ENCODE measurements around the gene ALG11.
"Not testable (repeated sequence)": the region's sequence is repeated elsewhere in the genome, so short reads cannot be mapped to it uniquely, and the experiment has no call there.

ALG11 gene

DNA sequence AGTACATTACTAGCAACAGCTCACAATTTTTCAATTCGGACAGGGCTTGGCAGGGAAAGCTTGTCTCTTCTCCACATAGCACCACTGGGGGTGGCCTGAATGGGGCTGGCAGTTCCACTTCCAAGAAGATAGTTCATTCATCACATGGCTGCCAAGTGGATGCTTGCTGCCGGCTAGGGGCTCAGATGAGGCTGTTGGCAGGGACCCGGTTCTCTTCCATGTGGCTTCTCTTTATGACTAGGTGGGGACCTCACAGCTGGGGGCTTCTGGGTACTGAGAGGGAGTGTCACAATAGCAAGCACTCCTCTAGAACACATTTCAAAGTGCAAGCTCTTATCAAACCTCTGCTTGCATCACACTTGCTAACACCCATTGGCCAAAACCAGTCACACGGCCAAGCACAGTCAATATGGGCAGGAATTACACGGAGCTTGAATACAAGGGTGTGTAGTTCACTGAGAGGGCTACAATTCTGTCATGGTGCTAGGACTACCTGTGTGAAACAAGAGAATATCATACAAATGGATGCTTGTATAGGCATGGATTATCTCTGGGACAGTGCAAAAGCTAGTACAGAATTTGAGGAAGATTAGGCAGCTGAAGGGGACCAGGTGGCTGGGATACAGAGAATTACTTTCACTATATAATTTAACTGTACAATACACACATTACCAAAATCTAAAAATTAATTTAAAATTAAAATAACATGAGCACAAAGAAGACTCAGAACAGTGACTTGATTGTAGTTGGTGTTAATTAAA lies 33.2 kb upstream of the ALG11 start:
- Histone ChIP-seq H3K36me3 (ENCODE audit: control insufficient read depth in 5 of 5, insufficient read depth in 5 of 5, low read length in 5 of 5) (peaks cover 0 to 4% (median 0%) of the 10 kb centered on the region in 5 donors), H3K27ac (ENCODE audit: low read depth, low read length) (no peak overlapping the region), H3K9me3 (ENCODE audit: control insufficient read depth in 5 of 5, low read length in 5 of 5) (no peaks in the 10 kb centered on the region)

DNA sequence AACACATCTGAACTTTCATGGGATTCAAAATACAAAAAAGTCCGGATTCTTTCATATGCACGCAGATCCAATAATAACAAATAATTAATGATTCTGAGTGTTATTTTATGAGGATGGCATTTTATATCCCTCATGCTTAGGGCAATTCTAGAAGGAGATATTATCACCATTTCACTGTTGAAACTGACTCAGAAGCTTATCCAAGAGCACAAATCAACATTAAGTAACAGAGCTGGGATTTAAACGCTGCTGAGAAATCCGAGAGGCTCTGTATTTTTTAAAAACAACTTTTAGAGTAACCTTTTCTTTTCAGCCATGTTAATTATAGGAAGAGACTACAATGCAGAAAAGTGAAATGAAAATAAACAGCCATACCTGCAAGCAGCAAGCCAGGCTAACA lies 31.3 kb upstream of the ALG11 start:
- Histone ChIP-seq H3K4me3 (ENCODE audit: low read depth in 1 of 5, low read length in 5 of 5) (peak overlapping the region in 1 of 5 donors; percentile 2), H3K27me3 (ENCODE audit: control insufficient read depth in 5 of 5, insufficient read depth in 4 of 5, low read length in 5 of 5) (no peaks in the 10 kb centered on the region), H3K9me3 (ENCODE audit: control insufficient read depth in 5 of 5, low read length in 5 of 5) (no peaks in the 10 kb centered on the region), H3K27ac (ENCODE audit: low read depth, low read length) (no peak overlapping the region), H3K4me1 (ENCODE audit: control insufficient read depth in 5 of 5, insufficient read depth in 5 of 5, low read length in 5 of 5) (peaks cover 0 to 13% (median 5%) of the 10 kb centered on the region in 5 donors), H3K36me3 (ENCODE audit: control insufficient read depth in 5 of 5, insufficient read depth in 5 of 5, low read length in 5 of 5) (no peaks in the 10 kb centered on the region), H3K9ac (ENCODE audit: low read length in 5 of 5) (no peak overlapping the region)

More for the DNA sequence above, 33.2 kb upstream of the ALG11 start:
- peaks cover 0 to 13% (median 5%) of the 10 kb centered on the region in 5 donors for H3K4me1 ChIP-seq (ENCODE audit: control insufficient read depth in 5 of 5, insufficient read depth in 5 of 5, low read length in 5 of 5)
- H3K4me3 ChIP-seq (ENCODE audit: low read depth in 1 of 5, low read length in 5 of 5): no peak overlapping the region
- no peak overlapping the region for H3K9ac ChIP-seq (ENCODE audit: low read length in 5 of 5)
- H3K27me3 ChIP-seq (ENCODE audit: control insufficient read depth in 5 of 5, insufficient read depth in 4 of 5, low read length in 5 of 5): no peaks in the 10 kb centered on the region

DNA sequence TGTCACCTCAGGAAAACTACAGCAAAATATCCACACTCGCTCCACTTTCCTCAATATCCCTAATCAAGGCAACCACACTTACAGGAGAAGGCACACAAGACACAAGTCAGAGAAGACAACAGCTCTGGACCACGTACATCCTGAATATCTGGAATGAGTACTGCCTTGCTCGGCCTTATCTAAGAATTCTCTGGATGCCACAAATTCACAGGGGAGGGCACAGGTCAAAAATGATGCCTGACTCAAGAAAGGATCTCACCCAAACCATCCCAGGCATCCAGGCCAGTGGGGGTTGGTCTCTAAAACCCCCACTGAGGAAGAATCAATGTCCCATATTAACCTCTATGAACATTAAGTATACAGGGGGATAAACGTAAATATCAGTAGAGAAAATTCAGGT lies 30.8 kb upstream of the ALG11 start:
- Histone ChIP-seq H3K4me1 (ENCODE audit: control insufficient read depth in 5 of 5, insufficient read depth in 5 of 5, low read length in 5 of 5) (peaks cover 0 to 13% (median 5%) of the 10 kb centered on the region in 5 donors), H3K27me3 (ENCODE audit: control insufficient read depth in 5 of 5, insufficient read depth in 4 of 5, low read length in 5 of 5) (no peaks in the 10 kb centered on the region), H3K9ac (ENCODE audit: low read length in 5 of 5) (no peak overlapping the region), H3K27ac (ENCODE audit: low read depth, low read length) (no peak overlapping the region), H3K36me3 (ENCODE audit: control insufficient read depth in 5 of 5, insufficient read depth in 5 of 5, low read length in 5 of 5) (no peaks in the 10 kb centered on the region), H3K9me3 (ENCODE audit: control insufficient read depth in 5 of 5, low read length in 5 of 5) (no peaks in the 10 kb centered on the region), H3K4me3 (ENCODE audit: low read depth in 1 of 5, low read length in 5 of 5) (peak overlapping the region in 1 of 5 donors; percentile 2)

DNA sequence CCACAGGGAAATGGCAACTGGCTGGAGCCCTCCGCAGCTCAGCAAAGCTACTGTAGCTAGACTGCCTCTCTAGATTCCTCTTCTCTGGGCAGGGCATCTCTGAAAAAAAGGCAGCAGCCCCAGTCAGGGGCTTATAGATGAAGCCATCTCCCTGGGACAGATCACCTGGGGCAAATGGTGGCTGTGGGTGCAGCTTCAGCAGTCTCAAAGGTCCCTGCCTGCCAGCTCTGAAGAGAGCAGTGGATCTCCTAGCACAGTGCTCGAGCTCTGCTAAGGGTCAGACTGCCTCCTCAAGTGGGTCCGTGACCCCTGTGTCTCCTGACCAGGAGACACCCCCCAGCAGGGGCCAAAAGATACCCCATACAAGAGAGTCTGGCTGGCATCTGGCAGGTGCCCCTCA lies 28.9 kb upstream of the ALG11 start:
- not testable (repeated sequence) for H3K36me3 ChIP-seq (ENCODE audit: control insufficient read depth in 5 of 5, insufficient read depth in 5 of 5, low read length in 5 of 5); H3K27ac ChIP-seq (ENCODE audit: low read depth, low read length); H3K4me3 ChIP-seq (ENCODE audit: low read depth in 1 of 5, low read length in 5 of 5); H3K9ac ChIP-seq (ENCODE audit: low read length in 5 of 5); H3K9me3 ChIP-seq (ENCODE audit: control insufficient read depth in 5 of 5, low read length in 5 of 5); H3K27me3 ChIP-seq (ENCODE audit: control insufficient read depth in 5 of 5, insufficient read depth in 4 of 5, low read length in 5 of 5)
- H3K4me1 ChIP-seq (ENCODE audit: control insufficient read depth in 5 of 5, insufficient read depth in 5 of 5, low read length in 5 of 5): peaks cover 0 to 13% (median 5%) of the 10 kb centered on the region in 5 donors

DNA sequence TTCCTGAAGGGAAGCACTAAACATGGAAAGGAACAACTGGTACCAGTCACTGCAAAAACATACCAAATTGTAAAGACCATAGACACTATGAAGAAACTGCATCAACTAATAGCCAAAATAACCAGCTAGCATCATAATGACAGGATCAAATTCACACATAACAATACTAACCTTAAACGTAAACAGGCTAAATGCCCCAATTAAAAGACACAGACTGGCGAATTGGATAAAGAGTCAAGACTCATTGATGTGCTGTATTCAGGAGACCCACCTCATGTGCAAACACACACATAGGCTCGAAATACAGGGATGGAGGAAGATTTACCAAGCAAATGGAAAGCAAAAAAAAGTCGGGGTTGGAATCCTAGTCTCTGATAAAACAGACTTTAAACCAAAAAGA lies 27.3 kb upstream of the ALG11 start:
- not testable (repeated sequence) for H3K4me3 ChIP-seq (ENCODE audit: low read depth in 1 of 5, low read length in 5 of 5); H3K27me3 ChIP-seq (ENCODE audit: control insufficient read depth in 5 of 5, insufficient read depth in 4 of 5, low read length in 5 of 5); H3K27ac ChIP-seq (ENCODE audit: low read depth, low read length); H3K9me3 ChIP-seq (ENCODE audit: control insufficient read depth in 5 of 5, low read length in 5 of 5); H3K36me3 ChIP-seq (ENCODE audit: control insufficient read depth in 5 of 5, insufficient read depth in 5 of 5, low read length in 5 of 5); H3K9ac ChIP-seq (ENCODE audit: low read length in 5 of 5)
- peaks cover 0 to 11% (median 5%) of the 10 kb centered on the region in 5 donors for H3K4me1 ChIP-seq (ENCODE audit: control insufficient read depth in 5 of 5, insufficient read depth in 5 of 5, low read length in 5 of 5)

DNA sequence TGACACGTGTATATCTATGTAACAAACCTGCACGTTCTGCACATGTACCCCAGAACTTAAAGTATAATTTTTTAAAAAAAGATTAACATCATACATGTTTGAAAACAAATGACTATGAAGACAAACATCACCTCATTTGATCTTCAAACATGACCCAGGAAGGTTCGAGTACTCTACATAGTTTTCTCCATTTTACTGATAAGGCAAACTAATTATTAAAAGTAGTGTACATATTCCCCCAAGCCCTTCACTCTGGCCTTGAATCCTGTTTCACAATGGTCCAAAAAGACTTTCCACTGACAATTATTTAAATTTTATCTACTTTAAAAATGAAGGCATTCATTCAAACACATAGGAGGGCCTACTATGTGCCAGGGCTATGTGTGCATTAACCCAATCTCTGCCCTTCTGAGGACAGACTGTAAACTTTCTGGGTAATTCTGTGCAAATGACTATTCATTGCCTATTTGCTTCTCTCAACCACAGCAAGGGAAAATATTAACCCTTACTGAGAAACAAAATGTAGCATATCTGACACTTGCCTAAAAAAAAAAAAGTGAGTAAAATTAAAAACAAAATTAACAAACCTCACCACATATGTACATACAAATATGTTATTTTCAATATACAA lies 23.1 kb upstream of the ALG11 start:
- Histone ChIP-seq H3K27ac (ENCODE audit: low read depth, low read length) (no peak overlapping the region), H3K9me3 (ENCODE audit: control insufficient read depth in 5 of 5, low read length in 5 of 5) (no peaks in the 10 kb centered on the region)

DNA sequence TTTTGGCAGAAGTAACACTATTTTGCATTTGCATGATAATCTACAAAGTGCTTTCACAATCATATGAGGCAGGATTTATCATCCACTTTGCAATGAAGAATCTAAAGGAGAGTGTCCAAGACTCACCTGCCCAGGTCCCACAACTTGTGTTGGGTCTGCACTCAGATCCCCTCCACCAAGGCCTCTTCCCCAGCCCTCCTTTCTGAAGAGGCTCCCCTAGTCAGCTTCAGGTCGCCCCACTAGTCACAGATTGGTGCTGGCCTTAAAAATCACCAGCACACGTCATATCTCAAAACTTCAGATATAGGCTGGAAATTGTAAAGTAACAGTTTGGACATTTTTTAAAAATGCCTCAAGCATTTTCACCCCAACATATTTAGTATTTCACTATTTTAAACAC lies 18.5 kb upstream of the ALG11 start:
- H3K4me1 ChIP-seq (ENCODE audit: control insufficient read depth in 5 of 5, insufficient read depth in 5 of 5, low read length in 5 of 5): peaks cover 5 to 19% (median 18%) of the 10 kb centered on the region in 5 donors
- no peaks in the 10 kb centered on the region for H3K36me3 ChIP-seq (ENCODE audit: control insufficient read depth in 5 of 5, insufficient read depth in 5 of 5, low read length in 5 of 5)
- H3K9me3 ChIP-seq (ENCODE audit: control insufficient read depth in 5 of 5, low read length in 5 of 5): no peaks in the 10 kb centered on the region
- H3K9ac ChIP-seq (ENCODE audit: low read length in 5 of 5): no peak overlapping the region
- no peak overlapping the region for H3K27ac ChIP-seq (ENCODE audit: low read depth, low read length)
- no peak overlapping the region for H3K4me3 ChIP-seq (ENCODE audit: low read depth in 1 of 5, low read length in 5 of 5)
- H3K27me3 ChIP-seq (ENCODE audit: control insufficient read depth in 5 of 5, insufficient read depth in 4 of 5, low read length in 5 of 5): no peaks in the 10 kb centered on the region

More for the DNA sequence above, 23.1 kb upstream of the ALG11 start:
- no peaks in the 10 kb centered on the region for H3K27me3 ChIP-seq (ENCODE audit: control insufficient read depth in 5 of 5, insufficient read depth in 4 of 5, low read length in 5 of 5)
- H3K4me1 ChIP-seq (ENCODE audit: control insufficient read depth in 5 of 5, insufficient read depth in 5 of 5, low read length in 5 of 5): no peaks in the 10 kb centered on the region
- H3K9ac ChIP-seq (ENCODE audit: low read length in 5 of 5): no peak overlapping the region
- no peak overlapping the region for H3K4me3 ChIP-seq (ENCODE audit: low read depth in 1 of 5, low read length in 5 of 5)
- H3K36me3 ChIP-seq (ENCODE audit: control insufficient read depth in 5 of 5, insufficient read depth in 5 of 5, low read length in 5 of 5): no peaks in the 10 kb centered on the region

DNA sequence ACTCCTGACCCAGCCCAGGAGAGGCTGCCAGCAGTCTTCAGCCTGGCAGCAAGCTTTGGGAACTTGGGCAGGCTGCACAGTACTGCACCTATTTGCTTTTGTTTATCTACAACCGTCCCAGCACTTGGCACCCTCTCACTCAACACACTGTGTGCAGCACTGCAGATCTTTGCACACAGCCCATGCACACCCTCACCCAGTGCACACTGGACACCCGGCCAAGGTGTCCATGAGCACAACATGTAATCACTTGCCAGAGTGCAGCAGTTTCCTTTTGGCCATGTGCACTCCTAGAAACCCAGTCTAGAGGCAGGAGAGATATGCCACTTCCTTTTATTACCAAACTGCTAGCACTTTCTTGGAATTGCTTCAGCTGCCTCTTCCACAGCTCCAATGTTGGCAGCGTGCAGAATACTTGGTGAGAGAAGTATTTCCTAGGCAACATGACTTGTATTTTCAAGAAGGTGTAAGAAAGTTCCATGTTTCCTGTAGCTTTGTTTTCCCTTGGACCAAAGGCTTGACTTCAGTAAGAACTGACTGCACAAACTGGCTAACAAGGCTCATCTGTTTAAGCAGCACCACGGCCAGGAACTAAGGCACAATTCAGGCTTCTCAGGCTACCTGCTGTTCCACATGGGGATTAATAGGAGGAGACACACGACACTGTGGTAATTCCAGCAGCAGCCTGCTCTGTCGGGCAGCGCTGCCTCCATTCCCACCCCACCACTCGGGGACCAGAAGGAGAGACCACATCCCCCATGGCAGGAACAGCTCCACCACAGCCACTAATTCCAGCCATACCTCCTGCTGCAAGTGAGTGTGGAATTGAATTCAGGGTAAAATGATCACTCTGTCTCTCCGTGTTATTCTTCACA lies 16.3 kb upstream of the ALG11 start:
- peaks cover 5 to 36% (median 29%) of the 10 kb centered on the region in 5 donors for H3K4me1 ChIP-seq (ENCODE audit: control insufficient read depth in 5 of 5, insufficient read depth in 5 of 5, low read length in 5 of 5)
- no peaks in the 10 kb centered on the region for H3K36me3 ChIP-seq (ENCODE audit: control insufficient read depth in 5 of 5, insufficient read depth in 5 of 5, low read length in 5 of 5)
- H3K27ac ChIP-seq (ENCODE audit: low read depth, low read length): peak overlapping the region; percentile 13
- H3K4me3 ChIP-seq (ENCODE audit: low read depth in 1 of 5, low read length in 5 of 5): peak overlapping the region in 3 of 5 donors; percentile 34 to 40 (median 37)
- peak overlapping the region in 2 of 5 donors; percentile 13 to 49 for H3K9ac ChIP-seq (ENCODE audit: low read length in 5 of 5)
- no peaks in the 10 kb centered on the region for H3K9me3 ChIP-seq (ENCODE audit: control insufficient read depth in 5 of 5, low read length in 5 of 5)
- no peaks in the 10 kb centered on the region for H3K27me3 ChIP-seq (ENCODE audit: control insufficient read depth in 5 of 5, insufficient read depth in 4 of 5, low read length in 5 of 5)

DNA sequence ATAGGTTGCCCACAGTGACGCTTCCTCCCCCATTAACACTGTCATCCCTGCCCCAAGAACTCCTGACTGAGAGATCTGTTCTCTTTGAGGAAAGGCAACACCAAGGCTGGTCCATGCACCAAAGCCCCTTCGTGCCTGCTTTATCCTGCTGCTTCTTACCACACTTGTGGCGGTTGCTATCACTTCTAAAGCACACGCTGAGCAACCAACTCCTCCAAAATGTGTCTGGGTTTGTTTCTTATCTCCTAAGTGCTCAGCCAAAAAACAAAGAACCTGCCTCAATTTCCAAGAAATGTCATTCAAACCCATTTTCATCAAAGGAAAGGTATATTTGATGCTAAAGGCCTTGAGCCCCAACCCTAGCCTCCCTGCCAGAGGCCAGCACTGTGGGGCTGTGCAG lies 15.6 kb upstream of the ALG11 start:
- H3K9me3 ChIP-seq (ENCODE audit: control insufficient read depth in 5 of 5, low read length in 5 of 5): no peaks in the 10 kb centered on the region
- no peak overlapping the region for H3K4me3 ChIP-seq (ENCODE audit: low read depth in 1 of 5, low read length in 5 of 5)
- H3K9ac ChIP-seq (ENCODE audit: low read length in 5 of 5): no peak overlapping the region
- H3K4me1 ChIP-seq (ENCODE audit: control insufficient read depth in 5 of 5, insufficient read depth in 5 of 5, low read length in 5 of 5): peaks cover 5 to 36% (median 29%) of the 10 kb centered on the region in 5 donors
- H3K36me3 ChIP-seq (ENCODE audit: control insufficient read depth in 5 of 5, insufficient read depth in 5 of 5, low read length in 5 of 5): no peaks in the 10 kb centered on the region
- no peaks in the 10 kb centered on the region for H3K27me3 ChIP-seq (ENCODE audit: control insufficient read depth in 5 of 5, insufficient read depth in 4 of 5, low read length in 5 of 5)
- H3K27ac ChIP-seq (ENCODE audit: low read depth, low read length): no peak overlapping the region

DNA sequence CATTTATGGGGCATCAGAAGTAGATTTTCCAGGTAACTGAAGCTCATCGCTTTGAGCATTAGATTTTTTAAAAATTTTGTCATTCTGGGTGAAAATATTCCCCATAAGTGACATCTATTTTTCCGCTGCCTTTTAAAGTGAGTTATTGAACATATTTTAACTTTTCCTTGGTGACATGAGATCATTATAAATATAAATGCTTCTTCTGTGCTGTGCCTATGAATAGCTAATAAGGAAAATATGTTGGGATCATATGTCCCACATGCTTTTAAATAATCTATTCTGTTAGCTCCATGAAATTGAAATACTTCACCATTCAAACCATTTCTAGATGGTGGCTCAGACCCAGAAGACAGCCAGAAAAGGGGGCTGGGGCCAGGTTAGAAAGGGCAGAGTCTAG lies 15.0 kb upstream of the ALG11 start:
- peaks cover 5 to 36% (median 29%) of the 10 kb centered on the region in 5 donors for H3K4me1 ChIP-seq (ENCODE audit: control insufficient read depth in 5 of 5, insufficient read depth in 5 of 5, low read length in 5 of 5)
- H3K27ac ChIP-seq (ENCODE audit: low read depth, low read length): no peak overlapping the region
- no peak overlapping the region for H3K9ac ChIP-seq (ENCODE audit: low read length in 5 of 5)
- no peaks in the 10 kb centered on the region for H3K9me3 ChIP-seq (ENCODE audit: control insufficient read depth in 5 of 5, low read length in 5 of 5)
- H3K36me3 ChIP-seq (ENCODE audit: control insufficient read depth in 5 of 5, insufficient read depth in 5 of 5, low read length in 5 of 5): no peaks in the 10 kb centered on the region
- H3K27me3 ChIP-seq (ENCODE audit: control insufficient read depth in 5 of 5, insufficient read depth in 4 of 5, low read length in 5 of 5): no peaks in the 10 kb centered on the region
- no peak overlapping the region for H3K4me3 ChIP-seq (ENCODE audit: low read depth in 1 of 5, low read length in 5 of 5)
